ENCODE results near the gene MIEF2.

Gene MIEF2

GRCh38 chr17:18280766-18281371 is 20.4 kb downstream of the MIEF2 start:
- Histone ChIP-seq H3K4me1 (ENCODE audit: insufficient read depth, low read length, poor library complexity, severe bottlenecking) (no peaks in the 10 kb centered on the region), H4K20me1 (ENCODE audit: insufficient read depth, low read length, poor library complexity, severe bottlenecking) (no peaks in the 10 kb centered on the region), H2AFZ (ENCODE audit: low read length) (no peak overlapping the region), H3K9ac (ENCODE audit: low read depth, low read length, poor library complexity, severe bottlenecking) (no peak overlapping the region), H3K36me3 (ENCODE audit: insufficient read depth, low read length) (peaks cover 96% of the 10 kb centered on the region), H3K4me3 (ENCODE audit: low read length, poor library complexity, severe bottlenecking) (no peak overlapping the region), H3K9me2 (replicated peaks; ENCODE audit: low read depth, low read length) (no peaks in the 10 kb centered on the region), H3K4me2 (ENCODE audit: low read depth, low read length, poor library complexity, severe bottlenecking) (no peak overlapping the region), H3K27me3 (ENCODE audit: insufficient read depth, low read length, poor library complexity, severe bottlenecking) (no peaks in the 10 kb centered on the region), H3F3A (ENCODE audit: low read depth) (no peaks in the 10 kb centered on the region), H3K9me3 (ENCODE audit: insufficient read depth, low read depth, low read length) (no peaks in the 10 kb centered on the region), H3K79me2 (ENCODE audit: insufficient read depth, low read length) (no peaks in the 10 kb centered on the region)
- TF ChIP-seq EZH2phosphoT487 (IDR thresholded peaks at IDR 0.05; ENCODE audit: borderline replicate concordance) (no peak), CTCF (conservative IDR thresholded peaks at IDR 0.05; ENCODE audit: low read length) (no peak)

GRCh38 chr17:18281788-18282187 is 21.3 kb downstream of the MIEF2 start:
- Histone ChIP-seq H3F3A (ENCODE audit: low read depth) (no peaks in the 10 kb centered on the region), H3K36me3 (ENCODE audit: insufficient read depth, low read length) (peaks cover 92% of the 10 kb centered on the region; the same call in 1 of the 2 replicates), H3K4me2 (ENCODE audit: low read depth, low read length, poor library complexity, severe bottlenecking) (no peak overlapping the region), H3K4me1 (ENCODE audit: insufficient read depth, low read length, poor library complexity, severe bottlenecking) (no peaks in the 10 kb centered on the region), H4K20me1 (ENCODE audit: insufficient read depth, low read length, poor library complexity, severe bottlenecking) (no peaks in the 10 kb centered on the region), H2AFZ (ENCODE audit: low read length) (no peak overlapping the region), H3K9me3 (ENCODE audit: insufficient read depth, low read depth, low read length) (no peaks in the 10 kb centered on the region), H3K9ac (ENCODE audit: low read depth, low read length, poor library complexity, severe bottlenecking) (no peak overlapping the region), H3K79me2 (ENCODE audit: insufficient read depth, low read length) (no peaks in the 10 kb centered on the region), H3K27me3 (ENCODE audit: insufficient read depth, low read length, poor library complexity, severe bottlenecking) (no peaks in the 10 kb centered on the region), H3K4me3 (ENCODE audit: low read length, poor library complexity, severe bottlenecking) (no peak overlapping the region), H3K9me2 (replicated peaks; ENCODE audit: low read depth, low read length) (no peaks in the 10 kb centered on the region)
- TF ChIP-seq CTCF (conservative IDR thresholded peaks at IDR 0.05; ENCODE audit: low read length) (no peak), EZH2phosphoT487 (IDR thresholded peaks at IDR 0.05; ENCODE audit: borderline replicate concordance) (no peak)

GRCh38 chr17:18285296-18285695 is 24.8 kb downstream of the MIEF2 start:
- no peak overlapping the region for H3K9ac ChIP-seq (ENCODE audit: low read depth, low read length, poor library complexity, severe bottlenecking)
- no peaks in the 10 kb centered on the region for H3K9me2 ChIP-seq (replicated peaks; ENCODE audit: low read depth, low read length)
- no peaks in the 10 kb centered on the region for H3K79me2 ChIP-seq (ENCODE audit: insufficient read depth, low read length)
- H3K27me3 ChIP-seq (ENCODE audit: insufficient read depth, low read length, poor library complexity, severe bottlenecking): no peaks in the 10 kb centered on the region
- H3K36me3 ChIP-seq (ENCODE audit: insufficient read depth, low read length): peaks cover 85% of the 10 kb centered on the region
- no peak overlapping the region for H3K4me3 ChIP-seq (ENCODE audit: low read length, poor library complexity, severe bottlenecking)
- H3K4me2 ChIP-seq (ENCODE audit: low read depth, low read length, poor library complexity, severe bottlenecking): no peak overlapping the region
- no peaks in the 10 kb centered on the region for H3K9me3 ChIP-seq (ENCODE audit: insufficient read depth, low read depth, low read length)
- H2AFZ ChIP-seq (ENCODE audit: low read length): no peak overlapping the region
- no peaks in the 10 kb centered on the region for H4K20me1 ChIP-seq (ENCODE audit: insufficient read depth, low read length, poor library complexity, severe bottlenecking)
- TF ChIP-seq CTCF (conservative IDR thresholded peaks at IDR 0.05; ENCODE audit: low read length) (no peak), EZH2phosphoT487 (IDR thresholded peaks at IDR 0.05; ENCODE audit: borderline replicate concordance) (no peak)
- H3K4me1 ChIP-seq (ENCODE audit: insufficient read depth, low read length, poor library complexity, severe bottlenecking): no peaks in the 10 kb centered on the region
- H3F3A ChIP-seq (ENCODE audit: low read depth): no peaks in the 10 kb centered on the region

All from Loucy (cell line).